Astrocyte (in vitro differentiated cells and primary cell): ENCODE results near the gene ZNF277.

ENCODE experiments used
- EZH2 ChIP-seq: IDR thresholded peaks from 2 replicates; pipeline ENCODE4 v1.6.1; 2012; ENCODE audit warnings: mild to moderate bottlenecking, low read length, inconsistent platforms; ENCODE audit not compliant: insufficient read depth
- TF ChIP-seq, protein P1 (sequence below): IDR thresholded peaks from 2 replicates; pipeline ENCODE4 v1.5.1; 2011; ENCODE audit warnings: low read depth, mild to moderate bottlenecking, inconsistent platforms, low read length, moderate library complexity; ENCODE audit not compliant: insufficient read depth

DNA sequence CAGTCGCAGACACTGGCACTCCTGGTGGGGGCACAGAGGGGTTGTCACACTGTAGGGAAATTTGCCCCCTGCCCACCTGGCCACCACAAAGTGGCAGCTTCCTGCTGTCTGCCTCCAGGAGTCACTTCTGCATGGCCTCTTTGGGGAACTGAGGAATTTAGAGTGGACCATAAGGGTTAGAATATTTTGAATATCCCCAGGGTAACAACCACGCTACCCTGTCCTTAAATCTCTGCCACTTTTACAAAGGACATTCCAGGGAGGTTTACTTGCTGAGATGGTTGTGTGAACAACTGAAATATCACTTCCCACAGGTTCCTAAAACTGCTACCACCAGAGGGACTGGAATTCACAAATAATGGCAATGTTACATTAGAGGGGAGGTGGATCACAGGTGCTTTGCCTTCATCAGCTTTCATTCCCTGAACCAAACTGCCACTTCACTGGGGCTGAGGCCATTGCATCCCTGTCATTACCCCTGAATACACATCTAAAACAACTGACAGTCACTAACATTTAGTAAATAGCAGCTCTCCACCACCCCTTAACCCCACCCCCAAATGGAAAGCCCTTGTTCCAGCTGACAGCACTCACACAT is 155.7 kb downstream of the ZNF277 start:
- TF ChIP-seq, protein P1, sequence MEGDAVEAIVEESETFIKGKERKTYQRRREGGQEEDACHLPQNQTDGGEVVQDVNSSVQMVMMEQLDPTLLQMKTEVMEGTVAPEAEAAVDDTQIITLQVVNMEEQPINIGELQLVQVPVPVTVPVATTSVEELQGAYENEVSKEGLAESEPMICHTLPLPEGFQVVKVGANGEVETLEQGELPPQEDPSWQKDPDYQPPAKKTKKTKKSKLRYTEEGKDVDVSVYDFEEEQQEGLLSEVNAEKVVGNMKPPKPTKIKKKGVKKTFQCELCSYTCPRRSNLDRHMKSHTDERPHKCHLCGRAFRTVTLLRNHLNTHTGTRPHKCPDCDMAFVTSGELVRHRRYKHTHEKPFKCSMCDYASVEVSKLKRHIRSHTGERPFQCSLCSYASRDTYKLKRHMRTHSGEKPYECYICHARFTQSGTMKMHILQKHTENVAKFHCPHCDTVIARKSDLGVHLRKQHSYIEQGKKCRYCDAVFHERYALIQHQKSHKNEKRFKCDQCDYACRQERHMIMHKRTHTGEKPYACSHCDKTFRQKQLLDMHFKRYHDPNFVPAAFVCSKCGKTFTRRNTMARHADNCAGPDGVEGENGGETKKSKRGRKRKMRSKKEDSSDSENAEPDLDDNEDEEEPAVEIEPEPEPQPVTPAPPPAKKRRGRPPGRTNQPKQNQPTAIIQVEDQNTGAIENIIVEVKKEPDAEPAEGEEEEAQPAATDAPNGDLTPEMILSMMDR: no peak
- no peak for TF ChIP-seq EZH2
